OCI-LY7 (cell line): Measurements from ENCODE around the gene WDR7.

ENCODE experiments used
- EZH2phosphoT487 ChIP-seq: fragments of 200-600 bp; sonication (generic); IDR thresholded peaks from 2 replicates; pipeline ENCODE4 v1.6.1; 2018; ENCODE audit warnings: low read depth, borderline replicate concordance, mild to moderate bottlenecking, mixed run types, antibody characterized with exemption, low read length, moderate library complexity, mixed read lengths
- TF ChIP-seq, protein P1 (sequence below): fragments of 200-600 bp; sonication (generic); conservative IDR thresholded peaks from 2 replicates; pipeline ENCODE4 v1.5.1; 2014; ENCODE audit warnings: mild to moderate bottlenecking, antibody characterized with exemption, low read length, moderate library complexity, mixed read lengths

GRCh38 chr18:56716692-56717146, 65.6 kb downstream of the WDR7 start:
- TF ChIP-seq, protein P1, sequence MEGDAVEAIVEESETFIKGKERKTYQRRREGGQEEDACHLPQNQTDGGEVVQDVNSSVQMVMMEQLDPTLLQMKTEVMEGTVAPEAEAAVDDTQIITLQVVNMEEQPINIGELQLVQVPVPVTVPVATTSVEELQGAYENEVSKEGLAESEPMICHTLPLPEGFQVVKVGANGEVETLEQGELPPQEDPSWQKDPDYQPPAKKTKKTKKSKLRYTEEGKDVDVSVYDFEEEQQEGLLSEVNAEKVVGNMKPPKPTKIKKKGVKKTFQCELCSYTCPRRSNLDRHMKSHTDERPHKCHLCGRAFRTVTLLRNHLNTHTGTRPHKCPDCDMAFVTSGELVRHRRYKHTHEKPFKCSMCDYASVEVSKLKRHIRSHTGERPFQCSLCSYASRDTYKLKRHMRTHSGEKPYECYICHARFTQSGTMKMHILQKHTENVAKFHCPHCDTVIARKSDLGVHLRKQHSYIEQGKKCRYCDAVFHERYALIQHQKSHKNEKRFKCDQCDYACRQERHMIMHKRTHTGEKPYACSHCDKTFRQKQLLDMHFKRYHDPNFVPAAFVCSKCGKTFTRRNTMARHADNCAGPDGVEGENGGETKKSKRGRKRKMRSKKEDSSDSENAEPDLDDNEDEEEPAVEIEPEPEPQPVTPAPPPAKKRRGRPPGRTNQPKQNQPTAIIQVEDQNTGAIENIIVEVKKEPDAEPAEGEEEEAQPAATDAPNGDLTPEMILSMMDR: no peak
- no peak for TF ChIP-seq EZH2phosphoT487
